SK-N-MC (cell line): Measurements from ENCODE around the gene ACTL7B.

Experiments used
- EZH2 ChIP-seq: fragments of 200-600 bp; sonication (generic); IDR thresholded peaks from one replicate; pipeline ENCODE4 v1.6.1; 2017; ENCODE audit warnings: antibody characterized with exemption
- FOXP2 ChIP-seq: optimal IDR thresholded peaks from 2 replicates; pipeline ENCODE3; 2011; ENCODE audit warnings: mild to moderate bottlenecking, moderate library complexity; ENCODE audit not compliant: insufficient read depth; ENCODE audit errors: extremely low read length, control extremely low read depth
- POLR2AphosphoS5 ChIP-seq: IDR thresholded peaks from 2 replicates; pipeline ENCODE4 v1.6.1; 2012; ENCODE audit warnings: mild to moderate bottlenecking, low read depth, low read length, borderline replicate concordance

DNA sequence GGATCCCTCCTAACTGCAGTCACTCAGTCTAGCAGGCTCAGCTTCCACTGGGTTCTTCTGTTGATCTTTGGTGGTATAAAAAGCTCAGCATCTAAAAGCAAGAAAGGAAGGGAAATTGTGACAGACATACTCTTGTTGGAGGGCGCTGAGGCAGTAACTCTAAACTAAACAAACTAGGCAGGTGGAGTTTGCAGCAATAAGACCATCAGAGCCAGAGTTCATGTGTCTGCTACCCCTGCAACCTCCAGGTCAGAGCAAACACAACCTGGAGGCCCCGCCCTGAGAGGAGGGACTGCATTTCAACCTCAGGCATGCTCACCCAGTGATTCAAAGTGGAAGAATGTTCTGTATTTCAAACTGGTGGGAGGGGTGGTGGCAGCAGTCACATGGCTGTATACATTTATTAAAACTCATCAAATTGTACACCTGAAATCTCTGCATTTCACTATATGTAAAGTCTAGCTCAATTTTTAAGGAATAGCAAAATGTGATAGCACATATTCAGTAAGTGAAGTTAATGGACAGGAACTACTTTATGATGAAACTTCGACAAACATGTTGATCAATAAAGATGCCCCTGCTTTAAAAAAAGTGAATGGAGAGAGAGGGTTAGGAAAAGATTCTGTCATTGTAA lies 13.4 kb upstream of the ACTL7B start:
- no peak for TF ChIP-seq POLR2AphosphoS5
- no peak for TF ChIP-seq EZH2
- TF ChIP-seq FOXP2, result no peak
